Karpas-422 (cell line): Measurements from ENCODE around the gene GLB1L3. TPM values are rescaled to one million over a fixed set of nuclear protein-coding genes. Genes with fewer than 3 reads are reported as not detected.
A peak's percentile ranks its signal among the peaks of the same experiment; 100 is the strongest.

Experiments used
- DNase-seq: peaks from one replicate; pipeline ENCODE4 v3.0.0-alpha.2; 2015
- H2AFZ ChIP-seq: fragments of 200-600 bp; sonication (generic); 2 replicates; pipeline ENCODE4 v1.6.1; 2014; ENCODE audit warnings: antibody characterized with exemption, low read length, mixed read lengths
- H3K27ac ChIP-seq: fragments of 200-600 bp; sonication (generic); 2 replicates; pipeline ENCODE4 v1.5.1; 2014; ENCODE audit warnings: mild to moderate bottlenecking, low read length, moderate library complexity
- H3K27me3 ChIP-seq: fragments of 200-600 bp; sonication (generic); 2 replicates; pipeline ENCODE4 v1.6.1; 2014; ENCODE audit warnings: low read length, mixed read lengths
- H3K36me3 ChIP-seq: fragments of 200-600 bp; sonication (generic); 2 replicates; pipeline ENCODE4 v1.6.1; 2014; ENCODE audit warnings: low read length, mixed read lengths; ENCODE audit not compliant: insufficient read depth
- H3K4me1 ChIP-seq: fragments of 200-600 bp; sonication (generic); 2 replicates; pipeline ENCODE4 v1.6.1; 2014; ENCODE audit warnings: mild to moderate bottlenecking, low read length, mixed read lengths
- H3K4me2 ChIP-seq: fragments of 200-600 bp; sonication (generic); 2 replicates; pipeline ENCODE4 v1.6.1; 2014; ENCODE audit warnings: low read length, low read depth, mild to moderate bottlenecking; ENCODE audit not compliant: poor library complexity, severe bottlenecking
- H3K4me3 ChIP-seq: fragments of 200-600 bp; sonication (generic); 2 replicates; pipeline ENCODE4 v1.5.1; 2014; ENCODE audit warnings: mild to moderate bottlenecking, antibody characterized with exemption, low read length, mixed read lengths
- H3K79me2 ChIP-seq: fragments of 200-600 bp; sonication (generic); 2 replicates; pipeline ENCODE4 v1.6.1; 2014; ENCODE audit warnings: mild to moderate bottlenecking, low read length, mixed read lengths
- H3K9ac ChIP-seq: fragments of 200-600 bp; sonication (generic); 2 replicates; pipeline ENCODE4 v1.6.0; 2014; ENCODE audit warnings: low read length
- H3K9me2 ChIP-seq: fragments of 200-600 bp; sonication (generic), shearing (Covaris generic); replicated peaks from 2 replicates; pipeline ENCODE4 v1.6.0; 2014; ENCODE audit warnings: mild to moderate bottlenecking, low read length, moderate library complexity; ENCODE audit not compliant: insufficient read depth
- H3K9me3 ChIP-seq: fragments of 300-700, 200-600 bp; sonication (generic); 2 replicates; pipeline ENCODE4 v1.6.1; 2014; ENCODE audit warnings: low read length, mixed read lengths
- H4K20me1 ChIP-seq: fragments of 200-600 bp; sonication (generic); 2 replicates; pipeline ENCODE4 v1.6.1; 2014; ENCODE audit warnings: mild to moderate bottlenecking, antibody characterized with exemption, low read length, low read depth; ENCODE audit not compliant: insufficient read depth
- total RNA-seq: library from RNA; depleted of rRNA; stranded (reverse); fragments of >200 nt; shearing (Covaris generic); gene quantifications from 2 replicates; pipeline ENCODE4 v1.2.3, GENCODE V29; 2014; ENCODE audit warnings: low replicate concordance; rRNA removed

Gene GLB1L3, protein sequence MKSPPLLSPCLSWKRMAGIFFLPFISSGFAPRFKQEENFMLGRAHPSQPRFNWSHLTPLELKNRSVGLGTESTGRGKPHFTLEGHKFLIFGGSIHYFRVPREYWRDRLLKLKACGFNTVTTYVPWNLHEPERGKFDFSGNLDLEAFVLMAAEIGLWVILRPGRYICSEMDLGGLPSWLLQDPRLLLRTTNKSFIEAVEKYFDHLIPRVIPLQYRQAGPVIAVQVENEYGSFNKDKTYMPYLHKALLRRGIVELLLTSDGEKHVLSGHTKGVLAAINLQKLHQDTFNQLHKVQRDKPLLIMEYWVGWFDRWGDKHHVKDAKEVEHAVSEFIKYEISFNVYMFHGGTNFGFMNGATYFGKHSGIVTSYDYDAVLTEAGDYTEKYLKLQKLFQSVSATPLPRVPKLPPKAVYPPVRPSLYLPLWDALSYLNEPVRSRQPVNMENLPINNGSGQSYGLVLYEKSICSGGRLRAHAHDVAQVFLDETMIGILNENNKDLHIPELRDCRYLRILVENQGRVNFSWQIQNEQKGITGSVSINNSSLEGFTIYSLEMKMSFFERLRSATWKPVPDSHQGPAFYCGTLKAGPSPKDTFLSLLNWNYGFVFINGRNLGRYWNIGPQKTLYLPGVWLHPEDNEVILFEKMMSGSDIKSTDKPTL
- total RNA-seq = not detected in 2 replicates

- H3K4me2 ChIP-seq = no peak within 1 kb of the TSS
- H3K9me3 ChIP-seq = no peaks in the 10 kb centered on the region
- no peak within 1 kb of the TSS for H3K27ac ChIP-seq
- no peaks in the 10 kb centered on the region for H4K20me1 ChIP-seq
- no peak within 1 kb of the TSS for H3K9ac ChIP-seq
- H3K9me2 ChIP-seq = no peaks in the 10 kb centered on the region
- no peak for DNase-seq
- no peak within 1 kb of the TSS for H2AFZ ChIP-seq
- H3K4me3 ChIP-seq = no peak within 1 kb of the TSS
- H3K27me3 ChIP-seq = no peaks in the 10 kb centered on the region
- no peaks in the 10 kb centered on the region for H3K36me3 ChIP-seq
- H3K4me1 ChIP-seq = no peaks in the 10 kb centered on the region
- no peaks in the 10 kb centered on the region for H3K79me2 ChIP-seq
These were observed at the start of gene GLB1L3 for GRCh38 chr11:134275534-134276395. Gene GLB1L3, plus strand, starts transcription at chr11:134276379. Its CDS starts 362 bp downstream, at chr11:134276741.

DNA sequence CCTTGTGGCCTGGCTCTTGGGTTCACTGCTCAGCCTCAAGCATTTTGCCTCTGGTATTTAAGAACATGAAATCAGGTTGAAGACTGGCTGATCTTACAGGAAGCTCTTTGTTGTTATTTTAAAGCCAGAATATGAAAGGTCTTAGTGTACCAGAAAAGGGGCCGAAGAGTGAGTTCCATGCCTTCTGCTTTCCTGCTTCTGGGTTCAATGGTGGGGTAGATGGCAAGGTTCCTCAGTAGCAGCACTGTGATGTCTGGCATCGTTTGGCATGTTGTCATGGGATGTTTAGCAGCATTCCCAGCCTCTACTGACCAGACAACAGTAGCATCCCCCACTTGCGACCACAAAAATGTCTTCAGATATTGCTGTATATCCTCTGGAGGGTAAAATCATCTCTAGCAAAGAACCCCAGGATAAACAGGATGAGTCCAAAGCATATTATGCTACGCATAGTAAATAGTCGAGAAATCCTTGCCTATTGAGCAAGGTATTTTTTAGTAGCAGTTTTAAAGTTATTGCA, 49.3 kb upstream of the GLB1L3 start:
- Histone ChIP-seq H3K9me2 (no peaks in the 10 kb centered on the region), H3K4me3 (no peak overlapping the region), H3K9me3 (no peaks in the 10 kb centered on the region), H3K79me2 (peaks cover 17% of the 10 kb centered on the region), H3K36me3 (no peaks in the 10 kb centered on the region), H3K27me3 (no peaks in the 10 kb centered on the region), H3K4me2 (no peak overlapping the region), H3K27ac (no peak overlapping the region), H2AFZ (no peak overlapping the region), H3K4me1 (peaks cover 47% of the 10 kb centered on the region), H4K20me1 (peaks cover 36% of the 10 kb centered on the region; the same call in 1 of the 2 replicates), H3K9ac (no peak overlapping the region)
- no peak for DNase-seq

- H3K4me2 ChIP-seq = no peak overlapping the region
- peaks cover 39% of the 10 kb centered on the region; the same call in 1 of the 2 replicates for H4K20me1 ChIP-seq
- peaks cover 34% of the 10 kb centered on the region for H3K4me1 ChIP-seq
- no peaks in the 10 kb centered on the region for H3K9me2 ChIP-seq
- H2AFZ ChIP-seq = no peak overlapping the region
- H3K27ac ChIP-seq = no peak overlapping the region
- no peak overlapping the region for H3K9ac ChIP-seq
- peak; percentile 80 for DNase-seq
- no peak overlapping the region for H3K4me3 ChIP-seq
- H3K27me3 ChIP-seq = no peaks in the 10 kb centered on the region
- H3K36me3 ChIP-seq = no peaks in the 10 kb centered on the region
- no peaks in the 10 kb centered on the region for H3K9me3 ChIP-seq
- no peaks in the 10 kb centered on the region for H3K79me2 ChIP-seq
These were observed 47.6 kb upstream of the GLB1L3 start for GRCh38 chr11:134228625-134229024.

DNA sequence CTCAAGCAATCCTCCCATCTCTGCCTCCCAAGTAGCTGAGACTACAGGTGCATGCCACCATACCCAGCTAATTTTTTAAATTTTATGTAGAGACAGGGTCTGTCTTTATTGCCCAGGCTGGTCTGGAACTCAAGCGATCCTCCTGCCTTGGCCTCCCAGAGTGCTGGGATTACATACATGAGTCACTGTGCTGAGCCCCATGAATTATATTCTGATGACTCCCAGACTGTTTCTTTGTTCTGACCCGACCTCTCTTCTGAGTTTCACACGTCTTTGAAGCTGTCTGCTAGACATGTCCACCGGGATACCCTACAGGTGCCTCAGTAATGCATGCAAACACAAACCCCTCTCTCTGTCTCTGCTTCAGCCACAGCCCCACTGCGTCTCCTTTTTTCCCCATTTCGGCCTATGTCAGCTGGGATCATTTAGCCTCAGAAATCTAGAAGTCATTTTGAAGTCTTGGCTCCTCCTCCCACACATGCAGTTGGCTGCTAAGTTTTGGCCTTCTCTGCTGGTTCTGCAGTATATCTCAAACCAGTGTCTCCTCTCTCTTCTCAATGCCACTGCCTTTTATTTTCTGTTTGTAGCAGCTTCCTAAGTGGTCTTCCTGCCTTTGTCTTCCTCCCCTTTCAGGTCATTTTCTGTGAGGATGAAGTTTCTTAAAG, 46.9 kb upstream of the GLB1L3 start:
- Histone ChIP-seq H3K27me3 (no peaks in the 10 kb centered on the region), H3K4me2 (no peak overlapping the region), H2AFZ (no peak overlapping the region), H3K4me1 (peaks cover 31% of the 10 kb centered on the region), H3K4me3 (no peak overlapping the region), H3K36me3 (no peaks in the 10 kb centered on the region), H3K27ac (no peak overlapping the region), H3K79me2 (no peaks in the 10 kb centered on the region), H3K9ac (no peak overlapping the region), H3K9me2 (no peaks in the 10 kb centered on the region), H4K20me1 (peaks cover 39% of the 10 kb centered on the region; the same call in 1 of the 2 replicates), H3K9me3 (no peaks in the 10 kb centered on the region)
- DNase-seq = no peak

DNA sequence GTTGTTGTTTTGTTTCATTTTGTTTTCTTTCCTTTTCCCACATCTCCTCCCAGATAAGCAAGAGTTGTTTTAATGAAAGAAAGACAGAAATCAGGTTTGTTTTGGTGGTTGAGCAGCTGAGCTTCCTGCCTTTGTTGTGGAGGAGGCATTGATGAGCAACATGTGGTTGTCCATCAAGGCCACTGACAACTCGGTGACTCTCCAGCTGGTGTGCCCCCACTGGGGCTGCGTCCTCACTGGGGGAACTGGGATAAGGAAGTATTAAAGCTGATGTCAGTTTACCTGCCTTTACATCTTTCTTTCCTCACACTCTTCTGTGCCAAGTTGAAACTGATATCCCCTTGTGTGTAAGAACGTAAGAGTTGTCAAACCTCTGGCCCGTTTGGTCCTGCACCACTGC, 45.8 kb upstream of the GLB1L3 start:
- H3K4me1 ChIP-seq = peaks cover 28% of the 10 kb centered on the region

GRCh38 chr11:134231958-134232659, 44.1 kb upstream of the GLB1L3 start:
- no peak overlapping the region for H3K4me2 ChIP-seq
- no peaks in the 10 kb centered on the region for H3K9me3 ChIP-seq
- peaks cover 33% of the 10 kb centered on the region; the same call in 1 of the 2 replicates for H4K20me1 ChIP-seq
- no peaks in the 10 kb centered on the region for H3K9me2 ChIP-seq
- H3K4me1 ChIP-seq = peaks cover 21% of the 10 kb centered on the region
- DNase-seq = no peak
- H3K4me3 ChIP-seq = no peak overlapping the region
- no peaks in the 10 kb centered on the region for H3K27me3 ChIP-seq
- H3K27ac ChIP-seq = no peak overlapping the region
- no peak overlapping the region for H3K9ac ChIP-seq
- no peaks in the 10 kb centered on the region for H3K79me2 ChIP-seq
- H2AFZ ChIP-seq = no peak overlapping the region
- H3K36me3 ChIP-seq = no peaks in the 10 kb centered on the region

More for the DNA sequence above, 45.8 kb upstream of the GLB1L3 start:
- DNase-seq = no peak
- Histone ChIP-seq H3K79me2 (no peaks in the 10 kb centered on the region), H3K9me2 (no peaks in the 10 kb centered on the region), H3K27ac (no peak overlapping the region), H3K9me3 (no peaks in the 10 kb centered on the region), H4K20me1 (peaks cover 39% of the 10 kb centered on the region; the same call in 1 of the 2 replicates), H3K4me3 (no peak overlapping the region), H3K4me2 (no peak overlapping the region), H3K36me3 (no peaks in the 10 kb centered on the region), H3K27me3 (no peaks in the 10 kb centered on the region), H3K9ac (no peak overlapping the region), H2AFZ (no peak overlapping the region)

DNA sequence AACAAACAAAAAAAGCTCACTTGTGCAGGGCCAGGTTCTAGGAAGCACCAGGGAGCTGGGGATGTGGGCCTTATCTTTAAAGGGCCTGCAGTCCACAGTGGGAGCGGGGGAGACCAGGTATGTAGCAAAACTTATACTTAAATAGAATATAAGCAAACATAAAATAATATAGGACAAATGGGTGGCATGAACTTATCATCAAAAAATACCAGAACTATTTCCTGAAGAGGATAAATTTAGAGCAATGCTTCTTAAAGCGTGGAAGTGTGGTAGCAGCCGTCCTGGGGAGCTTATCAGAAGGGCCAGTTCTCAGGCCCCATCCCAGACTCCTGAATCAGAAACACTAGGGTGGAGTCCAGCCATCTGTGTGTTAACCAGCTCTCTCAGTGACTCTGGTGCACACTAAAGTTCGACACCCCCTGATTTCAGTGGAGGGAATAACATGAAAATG, 42.4 kb upstream of the GLB1L3 start:
- Histone ChIP-seq H3K9me3 (no peaks in the 10 kb centered on the region), H3K4me3 (no peak overlapping the region), H3K27ac (no peak overlapping the region), H3K36me3 (no peaks in the 10 kb centered on the region), H3K27me3 (no peaks in the 10 kb centered on the region), H3K79me2 (no peaks in the 10 kb centered on the region), H3K9me2 (no peaks in the 10 kb centered on the region), H3K9ac (no peak overlapping the region), H3K4me1 (peaks cover 16% of the 10 kb centered on the region), H3K4me2 (no peak overlapping the region), H2AFZ (no peak overlapping the region), H4K20me1 (peaks cover 33% of the 10 kb centered on the region; the same call in 1 of the 2 replicates)
- no peak for DNase-seq
